HG03135 (cell line): ENCODE data around the gene RNF32.

ENCODE experiments used
- ATAC-seq: cut with Tn5 transposase; IDR thresholded peaks from one replicate; pipeline ENCODE4 v1.9.1; 2021; ENCODE audit warnings: mild to moderate bottlenecking, moderate library complexity; ENCODE audit not compliant: unreplicated experiment

Gene RNF32

DNA sequence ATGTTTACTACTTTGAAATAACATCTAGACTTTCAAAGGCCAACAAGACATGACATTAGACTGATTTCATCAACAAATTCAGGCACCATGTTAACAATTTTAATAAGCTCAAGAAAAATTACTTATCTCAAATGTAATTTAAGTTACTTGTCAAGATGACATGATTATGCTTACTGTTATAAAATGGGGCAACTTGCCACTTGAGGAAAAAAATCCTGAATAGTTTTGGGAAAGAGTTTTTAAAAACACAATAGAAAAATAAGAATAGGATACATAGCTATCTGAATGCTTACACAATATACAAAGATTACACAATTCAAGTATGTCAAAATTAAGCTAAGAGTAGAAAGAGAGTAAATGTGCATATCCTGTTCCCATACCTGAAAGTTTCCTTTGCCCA, 85.4 kb downstream of the RNF32 start:
- no peak for ATAC-seq
